ENCODE measurements around the gene DYNC1I1. TPM values are rescaled to one million over a fixed set of nuclear protein-coding genes. Genes with fewer than 3 reads are reported as not detected.

DYNC1I1 gene
- not detected for total RNA-seq
- not detected for polyA plus RNA-seq
- 0 to 0.07 (median 0) reads per million in 6 experiments for total RNA-seq

DNA sequence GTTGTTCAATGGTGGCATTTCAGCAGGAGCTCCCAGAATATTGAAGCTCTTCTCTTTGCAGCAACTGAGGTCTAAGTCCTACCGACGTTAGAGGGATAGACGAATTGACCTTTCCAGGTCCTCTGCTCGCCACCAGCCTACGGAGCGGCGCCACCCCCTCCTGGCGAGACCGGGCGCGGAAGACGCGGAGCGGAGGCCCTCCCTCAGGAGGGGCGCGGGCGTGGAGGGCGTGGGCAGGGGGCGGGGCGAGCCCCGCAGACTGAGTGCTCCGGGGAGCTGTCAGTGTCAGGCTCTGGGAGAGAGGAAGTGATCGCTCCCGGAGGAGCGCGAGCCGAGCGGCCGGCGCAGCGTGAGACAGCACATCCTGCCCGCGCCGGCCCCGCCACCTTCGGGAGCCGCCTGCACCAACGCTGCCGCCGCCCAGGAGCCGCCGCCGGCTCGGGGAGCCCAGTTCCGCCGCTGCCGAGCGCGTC is at the start of gene DYNC1I1:
Gene DYNC1I1, plus strand, starts transcription at position 257 of the 473 bp plus-strand sequence. CDS start 32,176 bp downstream, outside the sequence.
- Mint-ChIP-seq H3K4me1 (peaks cover 3 to 8% (median 5%) of the 10 kb centered on the region in 4 donors), H3K27ac (no peak within 1 kb of the TSS), H3K27me3 (peaks cover 18 to 68% (median 32%) of the 10 kb centered on the region in 5 donors), H3K36me3 (peaks cover 0 to 2% (median 0%) of the 10 kb centered on the region in 3 donors), H3K4me3 (peak within 1 kb of the TSS; percentile 46 to 83 (median 72)), H3K9me3 (peaks cover 0 to 3% (median 0%) of the 10 kb centered on the region in 9 donors)
- POLR2A ChIA-PET, result no interaction called here
- ATAC-seq (peak in 1 of 2 donors; percentile 29), DNase-seq (peak in 2 of 10 donors; percentile 2 to 5)

DNA sequence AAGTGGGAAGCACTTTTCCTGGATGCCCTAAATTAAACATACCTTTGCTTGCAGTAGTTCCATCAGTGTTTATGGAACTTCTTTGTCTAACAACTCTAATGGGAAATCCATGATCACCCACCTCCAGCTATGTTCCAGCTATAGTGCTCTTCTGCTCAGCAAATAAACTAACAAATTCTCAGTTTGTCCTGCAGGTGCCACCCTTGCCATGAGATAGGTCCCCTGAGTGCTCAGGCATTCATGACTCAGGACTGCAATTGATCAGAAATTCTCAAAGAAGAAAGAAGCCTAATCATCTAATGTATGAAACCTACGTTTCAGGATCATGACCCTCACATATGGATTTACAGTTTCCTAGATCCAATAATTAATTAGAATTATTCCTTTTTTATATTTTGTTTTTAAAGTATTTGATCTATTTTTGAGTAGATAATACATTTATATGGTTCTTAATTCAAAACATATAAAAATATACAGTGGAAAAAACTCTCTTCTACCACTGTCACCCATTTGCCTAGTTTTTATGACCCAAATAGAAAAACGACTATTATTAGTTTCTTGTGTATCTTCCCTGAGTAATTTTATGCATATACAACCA is 48.7 kb upstream of the DYNC1I1 start:
- peaks cover 0 to 11% (median 4%) of the 10 kb centered on the region in 5 donors for H3K27me3 Mint-ChIP-seq
- POLR2A ChIA-PET, result no interaction called here
- no peak for ATAC-seq

DNA sequence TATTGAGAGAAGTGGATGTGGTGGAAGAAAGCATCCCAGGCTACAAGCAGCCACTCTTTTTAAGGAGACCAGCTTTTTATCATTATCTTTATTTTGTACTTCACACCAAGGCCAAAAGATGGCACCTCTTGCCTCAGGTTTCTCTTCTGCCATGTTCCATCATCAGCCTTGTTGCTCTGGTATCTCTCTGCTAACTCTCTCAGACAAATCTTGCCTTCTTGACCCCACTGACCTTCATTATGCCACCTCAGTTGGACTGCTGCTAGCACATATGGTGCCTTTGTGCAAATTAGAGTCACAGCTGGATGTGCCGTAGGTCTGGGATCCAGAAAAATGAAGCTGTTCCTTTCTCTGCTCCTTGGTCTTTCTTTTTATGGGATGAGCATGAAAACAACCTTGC is 47.1 kb upstream of the DYNC1I1 start:
- H3K36me3 Mint-ChIP-seq, result no peaks in the 10 kb centered on the region
- H3K27ac Mint-ChIP-seq, result no peak overlapping the region
- H3K9me3 Mint-ChIP-seq, result no peaks in the 10 kb centered on the region
- peaks cover 0 to 11% (median 4%) of the 10 kb centered on the region in 5 donors for H3K27me3 Mint-ChIP-seq
- DNase-seq, result no peak
- no peaks in the 10 kb centered on the region for H3K4me1 Mint-ChIP-seq
- ATAC-seq, result no peak
- POLR2A ChIA-PET, result no interaction called here
- H3K4me3 Mint-ChIP-seq, result no peak overlapping the region

More for the DNA sequence above, 48.7 kb upstream of the DYNC1I1 start:
- H3K4me1 Mint-ChIP-seq, result no peaks in the 10 kb centered on the region
- no peaks in the 10 kb centered on the region for H3K36me3 Mint-ChIP-seq
- peaks cover 0 to 1% (median 0%) of the 10 kb centered on the region in 9 donors for H3K9me3 Mint-ChIP-seq
- no peak overlapping the region for H3K27ac Mint-ChIP-seq
- DNase-seq, result no peak
- no peak overlapping the region for H3K4me3 Mint-ChIP-seq

DNA sequence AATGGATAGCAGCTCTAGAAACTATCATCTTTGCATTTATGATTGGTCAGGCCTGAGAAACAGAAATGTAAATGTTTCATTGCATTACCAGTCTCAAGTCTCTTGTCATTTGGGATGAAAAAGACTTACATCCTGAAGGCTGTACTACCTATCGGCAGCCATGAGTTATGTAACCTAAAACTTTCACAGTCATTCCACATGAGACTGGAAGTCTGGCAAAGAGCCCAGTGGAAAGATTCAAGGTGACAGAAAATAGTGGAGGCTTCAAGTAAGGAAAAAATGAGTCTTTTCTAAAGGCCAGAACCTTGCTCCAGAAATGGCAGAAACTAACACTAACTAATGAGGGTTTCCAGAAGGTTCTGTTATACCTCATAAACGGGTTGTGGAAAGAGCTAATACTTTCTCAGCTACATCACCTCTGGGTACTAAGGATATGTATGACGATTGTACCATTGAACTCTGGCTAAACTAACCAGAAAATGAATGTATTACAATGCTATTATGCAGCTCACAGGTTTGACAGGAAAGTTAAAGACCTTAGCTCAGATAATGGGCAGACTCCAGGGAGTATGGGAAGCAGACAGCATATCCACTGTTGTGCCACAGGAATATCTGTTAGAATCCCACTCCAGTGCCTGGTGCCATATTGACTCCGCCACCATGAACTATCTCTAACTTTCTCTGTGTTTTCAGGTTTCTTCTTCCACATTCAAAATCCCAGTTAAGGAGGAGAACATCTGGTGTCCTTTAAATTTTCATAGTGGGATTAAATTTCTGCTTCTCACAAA is 41.7 kb upstream of the DYNC1I1 start:
- Mint-ChIP-seq H3K4me3 (no peak overlapping the region), H3K27ac (no peak overlapping the region), H3K4me1 (no peaks in the 10 kb centered on the region), H3K27me3 (peaks cover 0 to 2% (median 0%) of the 10 kb centered on the region in 5 donors), H3K36me3 (no peaks in the 10 kb centered on the region), H3K9me3 (no peaks in the 10 kb centered on the region)
- ATAC-seq (no peak), DNase-seq (no peak)
- POLR2A ChIA-PET, result no interaction called here

DNA sequence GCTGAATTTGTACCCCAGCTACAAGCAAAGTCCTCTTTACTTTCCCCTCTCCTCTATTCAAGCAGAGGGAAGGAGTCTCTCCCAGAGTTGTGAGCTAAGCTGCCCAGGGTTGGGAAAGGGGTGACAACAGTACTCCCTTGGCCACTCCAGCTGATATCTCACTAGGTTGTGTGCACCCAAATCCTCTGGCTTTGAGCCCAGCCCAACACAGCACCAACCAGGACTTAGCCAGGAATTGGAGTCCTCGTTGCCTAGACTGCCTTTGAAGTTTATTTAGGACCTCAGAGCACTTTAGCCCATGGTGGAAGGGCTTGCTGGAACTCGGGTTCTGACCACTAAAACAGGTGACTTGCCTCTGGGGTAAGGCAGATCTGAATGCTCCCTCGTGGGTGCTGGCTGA is 35.7 kb upstream of the DYNC1I1 start:
- ATAC-seq, result no peak
- POLR2A ChIA-PET, result no interaction called here
- no peak overlapping the region for H3K27ac Mint-ChIP-seq

DNA sequence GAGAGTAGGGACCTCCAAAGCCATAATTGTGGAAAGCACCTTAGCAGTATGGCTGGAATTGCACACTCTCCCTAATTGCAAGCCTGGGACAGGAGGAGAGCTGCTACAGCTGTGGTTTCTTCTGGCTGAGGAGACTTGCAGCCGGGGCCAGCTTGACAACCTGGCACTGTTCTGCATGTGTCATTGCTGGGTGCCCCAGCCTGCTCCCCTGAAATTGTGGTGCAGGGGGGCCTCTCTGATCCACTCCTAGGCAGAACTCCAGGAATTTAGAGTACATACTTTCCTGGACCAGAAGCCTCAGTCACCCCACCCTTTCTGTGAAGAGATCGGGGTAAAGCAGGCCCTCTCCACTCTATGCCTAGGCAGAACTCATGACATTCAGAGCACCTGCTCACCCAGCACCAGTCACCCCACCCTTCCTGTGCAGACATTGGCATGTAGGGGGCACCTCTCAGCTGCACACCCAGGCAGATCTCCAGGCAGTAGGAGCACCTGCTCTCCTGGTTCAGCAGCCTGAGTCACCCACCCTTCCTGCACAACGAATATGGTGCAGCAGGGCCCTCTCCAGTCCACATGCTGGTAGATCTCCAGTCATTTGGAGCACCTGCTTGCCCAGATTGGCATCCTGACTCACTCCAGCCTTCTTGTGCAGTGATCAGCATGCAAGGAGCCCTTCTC is 34.4 kb upstream of the DYNC1I1 start:
- peaks cover 0 to 18% (median 3%) of the 10 kb centered on the region in 5 donors for H3K27me3 Mint-ChIP-seq
- H3K4me1 Mint-ChIP-seq, result no peaks in the 10 kb centered on the region
- peak overlapping the region in 1 of 10 donors; percentile 26 for H3K4me3 Mint-ChIP-seq
- no peak overlapping the region for H3K27ac Mint-ChIP-seq
- H3K9me3 Mint-ChIP-seq, result no peaks in the 10 kb centered on the region
- ATAC-seq (no peak), DNase-seq (no peak)
- POLR2A ChIA-PET, result no interaction called here
- H3K36me3 Mint-ChIP-seq, result no peaks in the 10 kb centered on the region

More for the DNA sequence above, 35.7 kb upstream of the DYNC1I1 start:
- Mint-ChIP-seq H3K4me1 (no peaks in the 10 kb centered on the region), H3K27me3 (peaks cover 0 to 18% (median 3%) of the 10 kb centered on the region in 5 donors), H3K36me3 (no peaks in the 10 kb centered on the region), H3K4me3 (no peak overlapping the region), H3K9me3 (no peaks in the 10 kb centered on the region)
- DNase-seq, result no peak

DNA sequence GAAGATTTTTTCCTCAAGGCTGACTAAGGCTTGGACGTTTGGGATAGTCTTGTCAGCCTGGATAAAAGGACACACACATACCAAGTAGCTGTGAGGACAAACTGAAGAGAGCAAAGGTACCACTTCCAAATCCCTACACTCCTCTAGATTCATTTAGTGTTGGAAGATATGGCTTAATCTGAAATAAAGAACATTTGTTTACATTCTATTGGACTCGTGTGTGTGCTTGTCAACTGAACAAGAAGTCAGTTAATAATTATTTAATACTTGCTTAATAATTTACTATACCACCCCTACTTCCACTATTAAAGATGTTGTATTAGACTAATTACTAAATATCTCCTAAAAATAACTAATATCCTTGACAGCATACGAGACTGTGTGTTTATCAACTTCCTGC is 23.3 kb upstream of the DYNC1I1 start:
- no peaks in the 10 kb centered on the region for H3K4me1 Mint-ChIP-seq
- peaks cover 0 to 8% (median 2%) of the 10 kb centered on the region in 9 donors for H3K9me3 Mint-ChIP-seq
- H3K36me3 Mint-ChIP-seq, result no peaks in the 10 kb centered on the region
- no peak overlapping the region for H3K27ac Mint-ChIP-seq
- DNase-seq (no peak), ATAC-seq (no peak)
- no peak overlapping the region for H3K4me3 Mint-ChIP-seq
- peaks cover 0 to 8% (median 4%) of the 10 kb centered on the region in 5 donors for H3K27me3 Mint-ChIP-seq
- POLR2A ChIA-PET, result no interaction called here

DNA sequence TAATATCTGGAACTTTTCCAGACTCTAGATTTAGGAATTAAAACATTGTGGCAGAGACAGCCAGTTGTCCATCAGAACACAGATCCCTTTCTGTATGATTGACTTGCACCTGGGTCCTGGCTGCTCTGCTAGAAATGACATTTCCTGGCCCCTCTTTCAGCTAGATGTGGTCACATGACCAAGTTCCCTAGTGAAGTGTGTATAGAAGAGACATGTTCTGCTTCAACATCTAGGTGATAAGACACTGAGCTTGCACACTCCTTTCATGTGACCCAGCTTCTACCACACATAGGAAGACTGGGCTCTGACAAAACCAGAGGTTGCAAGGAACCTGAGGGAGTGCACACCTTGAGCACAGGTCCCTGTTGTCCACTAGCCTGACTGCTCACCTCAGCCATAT is 22.8 kb upstream of the DYNC1I1 start:
- Mint-ChIP-seq H3K4me3 (no peak overlapping the region), H3K4me1 (no peaks in the 10 kb centered on the region), H3K27me3 (peaks cover 0 to 8% (median 4%) of the 10 kb centered on the region in 5 donors), H3K36me3 (no peaks in the 10 kb centered on the region), H3K27ac (no peak overlapping the region), H3K9me3 (peaks cover 0 to 9% (median 2%) of the 10 kb centered on the region in 9 donors)
- ATAC-seq, result no peak
- DNase-seq, result no peak
- POLR2A ChIA-PET, result no interaction called here

DNA sequence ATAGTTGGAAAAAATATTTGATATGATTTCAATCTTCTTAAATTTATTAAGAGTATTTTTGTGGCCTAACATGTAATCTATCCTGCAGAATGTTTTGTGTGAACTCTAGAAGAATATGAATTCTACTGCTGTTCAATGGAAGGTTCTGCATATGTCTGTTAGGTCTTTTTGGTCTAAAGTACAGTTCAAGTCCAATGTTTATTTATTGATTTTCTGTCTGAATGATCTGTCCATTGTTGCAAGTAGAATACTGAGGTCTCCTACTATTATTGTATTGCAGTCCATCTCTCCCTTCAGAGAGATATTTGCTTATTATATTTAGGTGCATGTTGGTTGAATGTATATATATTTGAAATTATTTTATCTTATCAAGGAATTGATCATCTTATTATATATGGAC is 18.9 kb upstream of the DYNC1I1 start:
- Mint-ChIP-seq H3K4me1 (no peaks in the 10 kb centered on the region), H3K27ac (no peak overlapping the region), H3K27me3 (peaks cover 0 to 13% (median 10%) of the 10 kb centered on the region in 5 donors), H3K9me3 (peaks cover 0 to 20% (median 7%) of the 10 kb centered on the region in 9 donors), H3K36me3 (peaks cover 0 to 5% (median 0%) of the 10 kb centered on the region in 3 donors), H3K4me3 (no peak overlapping the region)
- ATAC-seq (no peak), DNase-seq (no peak)
- POLR2A ChIA-PET, result no interaction called here

DNA sequence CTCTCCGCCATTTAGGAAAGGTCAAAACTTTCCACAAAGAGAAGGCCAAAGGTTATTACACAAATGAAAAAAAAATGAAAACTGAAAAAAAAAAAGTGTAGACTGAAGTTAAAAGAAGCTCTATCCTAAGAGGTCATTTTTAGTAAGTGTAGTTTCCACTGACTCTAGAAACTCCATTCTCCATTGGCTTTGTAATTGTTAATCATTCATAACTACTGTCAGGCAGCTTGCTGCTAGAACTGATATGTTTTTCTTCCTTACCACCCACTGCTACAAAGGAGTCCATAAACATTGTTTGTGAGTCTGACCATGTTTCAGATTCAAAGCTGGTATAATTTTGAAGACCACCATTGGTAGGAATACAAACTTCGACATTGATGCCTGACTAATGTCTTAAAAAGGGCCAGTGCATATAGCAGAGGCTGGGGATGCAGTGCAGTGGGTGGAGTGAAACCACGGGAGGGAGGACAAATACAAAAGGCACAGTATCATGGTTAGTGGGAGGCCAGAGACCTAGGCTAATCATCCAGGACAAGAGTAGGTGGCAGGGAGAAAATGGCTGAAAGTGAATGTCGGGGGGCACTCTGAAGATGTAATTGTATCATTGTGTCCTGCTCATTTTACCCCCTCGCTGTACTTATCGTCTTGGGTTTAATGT is 16.9 kb upstream of the DYNC1I1 start:
- Mint-ChIP-seq H3K4me3 (no peak overlapping the region), H3K27ac (no peak overlapping the region)
- ATAC-seq, result no peak

DNA sequence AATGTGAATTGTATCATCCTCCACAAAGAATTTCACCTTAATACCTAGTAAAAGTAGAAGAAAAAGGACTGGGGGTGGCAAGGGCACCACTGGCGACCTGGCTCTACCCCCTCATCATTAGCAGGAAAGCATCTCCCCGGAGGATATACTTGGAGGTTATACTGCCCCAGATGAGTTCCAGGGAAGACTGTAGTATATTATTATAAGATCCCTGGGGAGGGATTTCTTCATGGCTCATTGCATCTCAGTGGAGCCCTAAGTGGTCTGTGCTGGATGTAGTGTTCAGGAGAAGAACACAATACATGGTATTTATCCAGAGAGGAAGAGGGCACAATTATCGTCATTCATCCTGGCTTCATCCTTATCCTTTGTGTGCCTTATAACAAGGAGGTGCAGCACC is 14.2 kb upstream of the DYNC1I1 start:
- DNase-seq, result no peak
- no peaks in the 10 kb centered on the region for H3K4me1 Mint-ChIP-seq
- ATAC-seq, result no peak
- peaks cover 0 to 18% (median 6%) of the 10 kb centered on the region in 9 donors for H3K9me3 Mint-ChIP-seq
- H3K27ac Mint-ChIP-seq, result no peak overlapping the region
- POLR2A ChIA-PET, result no interaction called here
- H3K36me3 Mint-ChIP-seq, result peaks cover 0 to 5% (median 0%) of the 10 kb centered on the region in 3 donors
- peaks cover 0 to 13% (median 6%) of the 10 kb centered on the region in 5 donors for H3K27me3 Mint-ChIP-seq
- no peak overlapping the region for H3K4me3 Mint-ChIP-seq

More for the DNA sequence above, 16.9 kb upstream of the DYNC1I1 start:
- peaks cover 0 to 14% (median 10%) of the 10 kb centered on the region in 5 donors for H3K27me3 Mint-ChIP-seq
- POLR2A ChIA-PET, result no interaction called here
- peaks cover 0 to 18% (median 7%) of the 10 kb centered on the region in 9 donors for H3K9me3 Mint-ChIP-seq
- peaks cover 0 to 5% (median 0%) of the 10 kb centered on the region in 3 donors for H3K36me3 Mint-ChIP-seq
- no peak for DNase-seq
- no peaks in the 10 kb centered on the region for H3K4me1 Mint-ChIP-seq

DNA sequence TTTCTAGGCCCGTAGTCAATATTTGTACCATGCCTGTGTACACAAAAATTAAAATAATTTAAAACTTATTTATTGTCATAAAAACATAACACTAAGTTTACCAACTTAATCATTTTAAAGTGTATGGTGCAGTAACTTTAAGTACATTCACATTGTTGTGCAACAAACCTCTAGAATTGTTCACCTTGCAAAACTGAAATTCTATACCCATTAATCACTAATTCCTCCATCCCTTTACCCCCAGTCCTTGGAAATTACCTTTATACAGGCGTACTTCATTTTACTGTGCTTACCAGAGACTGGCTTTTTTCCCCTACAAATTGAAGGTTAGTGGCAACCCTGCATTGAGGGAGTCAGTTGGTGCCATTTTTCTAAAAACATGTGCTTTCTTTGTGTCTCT is 6.3 kb upstream of the DYNC1I1 start:
- ATAC-seq (no peak), DNase-seq (no peak)
- Mint-ChIP-seq H3K9me3 (peaks cover 0 to 5% (median 0%) of the 10 kb centered on the region in 9 donors), H3K4me3 (no peak overlapping the region), H3K27me3 (peaks cover 0 to 13% (median 8%) of the 10 kb centered on the region in 5 donors), H3K4me1 (no peaks in the 10 kb centered on the region), H3K27ac (no peak overlapping the region), H3K36me3 (no peaks in the 10 kb centered on the region)
- POLR2A ChIA-PET, result no interaction called here

Data from naive thymus-derived CD8-positive, alpha-beta T cell (primary cell).